ENCODE measurements around the gene KNG1. TPM values are rescaled to one million over a fixed set of nuclear protein-coding genes. Genes with fewer than 3 reads are reported as not detected.

The KNG1 gene
- total RNA-seq: not detected in 3 replicates

DNA sequence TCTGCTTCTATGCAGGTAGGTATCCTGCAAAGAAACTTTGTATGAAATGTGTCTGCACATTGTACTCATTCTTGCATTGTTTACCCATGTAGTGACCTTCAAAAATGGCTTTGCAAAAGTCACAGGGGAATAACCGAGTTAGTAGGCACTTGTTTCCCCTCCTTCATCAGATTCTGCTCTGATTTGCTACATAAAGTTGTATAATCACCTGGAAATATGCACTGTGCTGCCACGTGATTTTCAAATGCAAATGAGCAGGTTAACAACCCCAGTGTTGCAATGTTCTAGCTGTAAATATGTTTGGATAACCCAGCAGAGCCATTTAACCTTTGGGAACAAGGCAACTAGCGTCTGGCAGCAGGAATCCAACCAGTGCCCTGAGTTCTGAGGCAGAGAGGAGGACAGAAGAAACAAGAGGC is at the start of gene KNG1:
KNG1 (plus strand) TSS at position 321 of the 419 bp plus-strand sequence. CDS start 184 bp downstream, outside the sequence.
- TF ChIP-seq, protein P1, sequence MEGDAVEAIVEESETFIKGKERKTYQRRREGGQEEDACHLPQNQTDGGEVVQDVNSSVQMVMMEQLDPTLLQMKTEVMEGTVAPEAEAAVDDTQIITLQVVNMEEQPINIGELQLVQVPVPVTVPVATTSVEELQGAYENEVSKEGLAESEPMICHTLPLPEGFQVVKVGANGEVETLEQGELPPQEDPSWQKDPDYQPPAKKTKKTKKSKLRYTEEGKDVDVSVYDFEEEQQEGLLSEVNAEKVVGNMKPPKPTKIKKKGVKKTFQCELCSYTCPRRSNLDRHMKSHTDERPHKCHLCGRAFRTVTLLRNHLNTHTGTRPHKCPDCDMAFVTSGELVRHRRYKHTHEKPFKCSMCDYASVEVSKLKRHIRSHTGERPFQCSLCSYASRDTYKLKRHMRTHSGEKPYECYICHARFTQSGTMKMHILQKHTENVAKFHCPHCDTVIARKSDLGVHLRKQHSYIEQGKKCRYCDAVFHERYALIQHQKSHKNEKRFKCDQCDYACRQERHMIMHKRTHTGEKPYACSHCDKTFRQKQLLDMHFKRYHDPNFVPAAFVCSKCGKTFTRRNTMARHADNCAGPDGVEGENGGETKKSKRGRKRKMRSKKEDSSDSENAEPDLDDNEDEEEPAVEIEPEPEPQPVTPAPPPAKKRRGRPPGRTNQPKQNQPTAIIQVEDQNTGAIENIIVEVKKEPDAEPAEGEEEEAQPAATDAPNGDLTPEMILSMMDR (IDR thresholded peaks at IDR 0.05; ENCODE audit: unreplicated experiment): no peak
- no peaks in the 10 kb centered on the region for H3K27me3 Mint-ChIP-seq (ENCODE audit: low read depth)
- H3K4me1 Mint-ChIP-seq: no peaks in the 10 kb centered on the region
- no peaks in the 10 kb centered on the region for H3K36me3 Mint-ChIP-seq
- DNase-seq (ENCODE audit: low spot score in 2 of 2, unreplicated experiment in 2 of 2): no peak
- no peaks in the 10 kb centered on the region for H3K9me3 Mint-ChIP-seq
- no peak within 1 kb of the TSS for H3K4me3 Mint-ChIP-seq
- no peak within 1 kb of the TSS for H3K27ac Mint-ChIP-seq

DNA sequence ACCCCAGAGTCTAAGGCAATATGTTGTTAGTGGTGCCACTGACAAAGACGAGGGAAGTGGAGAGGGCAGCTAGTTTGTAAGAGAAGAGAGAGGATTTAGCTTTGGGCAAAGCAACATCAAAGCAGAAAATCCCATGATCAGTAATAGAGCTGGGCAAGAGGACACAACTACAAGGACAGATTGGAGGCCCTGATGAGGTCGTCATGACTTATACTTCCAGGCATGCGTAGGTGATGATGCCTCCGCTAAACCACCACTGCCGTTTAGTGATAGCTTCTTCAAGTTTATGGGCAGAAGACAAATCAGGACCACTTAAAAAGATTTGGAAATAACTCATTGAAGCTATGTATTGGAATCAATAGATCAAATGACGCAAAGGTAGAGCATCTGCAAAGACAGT is 48.7 kb upstream of the KNG1 start:
- TF ChIP-seq, protein P1 (IDR thresholded peaks at IDR 0.05; ENCODE audit: unreplicated experiment): no peak
- Mint-ChIP-seq H3K36me3 (no peaks in the 10 kb centered on the region), H3K4me1 (peaks cover 10% of the 10 kb centered on the region), H3K27me3 (ENCODE audit: low read depth) (peaks cover 18% of the 10 kb centered on the region), H3K4me3 (no peak overlapping the region), H3K9me3 (no peaks in the 10 kb centered on the region), H3K27ac (no peak overlapping the region)
- no peak for DNase-seq (ENCODE audit: low spot score in 2 of 2, unreplicated experiment in 2 of 2)

DNA sequence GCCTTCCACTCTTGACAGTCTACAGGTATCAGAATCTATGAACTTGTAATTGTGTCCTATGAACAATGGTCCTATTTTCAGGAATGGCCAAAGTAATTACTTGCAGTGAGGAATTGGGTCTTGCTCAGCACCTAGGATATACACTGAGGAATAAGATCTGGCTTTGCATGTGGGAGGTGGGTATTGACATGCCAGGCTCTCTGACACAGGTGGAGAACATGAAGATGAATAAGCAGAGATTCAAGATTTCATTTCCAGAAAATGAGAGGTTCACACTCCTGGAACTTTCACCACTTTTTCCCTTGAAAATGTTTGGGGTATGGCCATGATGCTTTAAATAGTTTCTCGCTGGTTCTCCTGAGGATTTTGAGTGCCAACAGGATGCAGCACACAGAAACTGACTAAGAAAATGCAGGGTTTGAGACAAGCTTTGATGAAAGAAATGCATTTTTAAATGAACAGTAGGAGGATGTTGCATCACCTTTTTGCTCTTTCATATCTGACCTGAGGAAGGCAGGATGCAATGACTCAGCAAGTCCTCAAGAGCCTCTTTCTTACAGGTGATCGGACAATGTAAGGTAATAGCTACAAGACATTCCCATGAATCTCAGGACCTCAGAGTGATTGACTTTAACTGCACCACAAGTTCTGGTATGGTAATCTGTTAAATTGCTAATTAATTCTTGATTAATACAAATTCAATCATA is 47.6 kb upstream of the KNG1 start:
- Mint-ChIP-seq H3K9me3 (no peaks in the 10 kb centered on the region), H3K4me1 (no peaks in the 10 kb centered on the region), H3K27me3 (ENCODE audit: low read depth) (peaks cover 28% of the 10 kb centered on the region), H3K4me3 (no peak overlapping the region), H3K27ac (no peak overlapping the region), H3K36me3 (no peaks in the 10 kb centered on the region)
- TF ChIP-seq, protein P1 (IDR thresholded peaks at IDR 0.05; ENCODE audit: unreplicated experiment): no peak
- no peak for DNase-seq (ENCODE audit: low spot score in 2 of 2, unreplicated experiment in 2 of 2)

DNA sequence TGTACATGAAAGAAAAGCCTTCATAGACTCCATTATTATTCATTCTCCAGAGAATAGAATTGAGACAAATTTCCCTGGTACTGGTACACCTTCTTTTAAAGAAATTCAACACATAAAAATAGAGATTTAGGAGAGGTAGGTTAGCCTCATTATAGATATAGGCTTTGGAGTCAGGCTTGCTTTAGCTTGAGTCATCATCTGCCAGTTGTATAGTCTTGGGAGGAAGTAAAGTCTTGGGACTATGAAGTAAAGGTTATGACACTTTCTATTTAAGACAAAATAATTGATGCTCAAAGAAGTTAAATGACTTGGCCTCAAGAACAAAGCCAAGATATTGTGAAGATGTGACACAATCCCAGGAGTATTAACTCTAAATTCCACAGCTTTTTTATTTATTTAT is 47.0 kb upstream of the KNG1 start:
- no peaks in the 10 kb centered on the region for H3K9me3 Mint-ChIP-seq
- H3K4me3 Mint-ChIP-seq: no peak overlapping the region
- no peak for DNase-seq (ENCODE audit: low spot score in 2 of 2, unreplicated experiment in 2 of 2)
- H3K36me3 Mint-ChIP-seq: no peaks in the 10 kb centered on the region
- no peaks in the 10 kb centered on the region for H3K4me1 Mint-ChIP-seq
- TF ChIP-seq, protein P1 (IDR thresholded peaks at IDR 0.05; ENCODE audit: unreplicated experiment): no peak
- peaks cover 33% of the 10 kb centered on the region for H3K27me3 Mint-ChIP-seq (ENCODE audit: low read depth)
- H3K27ac Mint-ChIP-seq: no peak overlapping the region

DNA sequence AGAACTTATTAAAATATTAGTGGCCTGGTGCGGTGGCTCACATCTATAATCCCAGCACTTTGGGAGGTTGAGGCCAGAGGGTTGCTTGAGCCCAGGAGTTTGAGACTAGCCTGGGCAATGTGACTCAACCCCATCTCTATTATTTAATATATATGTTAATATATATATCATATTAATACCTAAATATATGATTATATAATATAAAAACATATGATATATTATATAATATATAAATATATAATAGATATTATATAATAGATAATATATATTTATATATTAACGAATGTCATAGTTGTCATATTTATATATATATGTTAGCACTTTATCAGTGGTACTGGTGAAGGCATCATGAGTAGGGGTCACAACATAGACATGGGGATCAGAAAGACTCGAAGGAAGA is 46.1 kb upstream of the KNG1 start:
- H3K36me3 Mint-ChIP-seq: no peaks in the 10 kb centered on the region
- no peaks in the 10 kb centered on the region for H3K9me3 Mint-ChIP-seq
- no peak overlapping the region for H3K27ac Mint-ChIP-seq
- DNase-seq (ENCODE audit: low spot score in 2 of 2, unreplicated experiment in 2 of 2): no peak
- TF ChIP-seq, protein P1 (IDR thresholded peaks at IDR 0.05; ENCODE audit: unreplicated experiment): no peak
- H3K4me3 Mint-ChIP-seq: no peak overlapping the region
- H3K27me3 Mint-ChIP-seq (ENCODE audit: low read depth): peaks cover 36% of the 10 kb centered on the region
- no peaks in the 10 kb centered on the region for H3K4me1 Mint-ChIP-seq

Data from mesothelial cell of epicardium (in vitro differentiated cells).